Stomach smooth muscle (tissue), 2 donors: Measurements from ENCODE around the gene PNP.

ENCODE experiments used
- H3K27ac ChIP-seq: one replicate; pipeline ENCODE4 v1.7.0; 2013; ENCODE audit warnings: mild to moderate bottlenecking, low read length, inconsistent platforms
- H3K27me3 ChIP-seq, 2 donors: one replicate each; pipeline ENCODE4 v1.7.0; 2013; ENCODE audit warnings: low read length in 2 of 2; ENCODE audit not compliant: insufficient read depth in 2 of 2, control insufficient read depth in 1 of 2
- H3K36me3 ChIP-seq, 2 donors: one replicate each; pipeline ENCODE4 v1.7.0; 2013; ENCODE audit warnings: low read length in 2 of 2; ENCODE audit not compliant: control insufficient read depth in 2 of 2, insufficient read depth in 2 of 2
- H3K4me1 ChIP-seq: one replicate; pipeline ENCODE4 v1.7.0; 2013; ENCODE audit warnings: low read length; ENCODE audit not compliant: control insufficient read depth, insufficient read depth
- H3K4me3 ChIP-seq, 2 donors: one replicate each; pipeline ENCODE4 v1.7.0; 2013; ENCODE audit warnings: low read length in 2 of 2
- H3K9ac ChIP-seq, 2 donors: one replicate each; pipeline ENCODE4 v1.7.0; 2013; ENCODE audit warnings: low read length in 2 of 2, mild to moderate bottlenecking in 1 of 2
- H3K9me3 ChIP-seq, 2 donors: one replicate each; pipeline ENCODE4 v1.7.0; 2013; ENCODE audit warnings: low read length in 2 of 2; ENCODE audit not compliant: control insufficient read depth in 2 of 2
- donor health status: healthy.
- donor health status: Pancreatic carcinoma.

The PNP gene

GRCh38 chr14:20455355-20456300 lies 13.6 kb upstream of the PNP start:
- H3K9me3 ChIP-seq = no peaks in the 10 kb centered on the region
- peaks cover 39% of the 10 kb centered on the region for H3K4me1 ChIP-seq
- H3K27ac ChIP-seq = peak overlapping the region; percentile 94
- peaks cover 33 to 34% of the 10 kb centered on the region in 2 donors for H3K36me3 ChIP-seq
- peak overlapping the region; percentile 95 to 97 for H3K9ac ChIP-seq
- no peaks in the 10 kb centered on the region for H3K27me3 ChIP-seq
- H3K4me3 ChIP-seq = peak overlapping the region; percentile 97 to 98

GRCh38 chr14:20456971-20457370 lies 12.2 kb upstream of the PNP start:
- H3K4me1 ChIP-seq = peaks cover 45% of the 10 kb centered on the region
- no peak overlapping the region for H3K27ac ChIP-seq
- H3K9ac ChIP-seq = no peak overlapping the region
- no peaks in the 10 kb centered on the region for H3K9me3 ChIP-seq
- H3K4me3 ChIP-seq = no peak overlapping the region
- peaks cover 30 to 31% of the 10 kb centered on the region in 2 donors for H3K36me3 ChIP-seq
- no peaks in the 10 kb centered on the region for H3K27me3 ChIP-seq

GRCh38 chr14:20458031-20458789 lies 11.0 kb upstream of the PNP start:
- Histone ChIP-seq H3K4me1 (peaks cover 46% of the 10 kb centered on the region), H3K9ac (no peak overlapping the region), H3K9me3 (no peaks in the 10 kb centered on the region), H3K27ac (no peak overlapping the region), H3K36me3 (peaks cover 26 to 27% of the 10 kb centered on the region in 2 donors), H3K4me3 (no peak overlapping the region), H3K27me3 (no peaks in the 10 kb centered on the region)

GRCh38 chr14:20460458-20461224 lies 8.6 kb upstream of the PNP start:
- no peaks in the 10 kb centered on the region for H3K27me3 ChIP-seq
- H3K27ac ChIP-seq = peak overlapping the region; percentile 90
- H3K4me3 ChIP-seq = peak overlapping the region; percentile 91 to 94
- H3K4me1 ChIP-seq = peaks cover 33% of the 10 kb centered on the region
- H3K9ac ChIP-seq = peak overlapping the region; percentile 86 to 90
- H3K36me3 ChIP-seq = peaks cover 26 to 27% of the 10 kb centered on the region in 2 donors
- H3K9me3 ChIP-seq = no peaks in the 10 kb centered on the region

- Histone ChIP-seq H3K27me3 (no peaks in the 10 kb centered on the region), H3K9ac (peak within 1 kb of the TSS; percentile 86 to 90), H3K9me3 (no peaks in the 10 kb centered on the region), H3K4me3 (peak within 1 kb of the TSS; percentile 91 to 94), H3K4me1 (peaks cover 28% of the 10 kb centered on the region), H3K36me3 (peaks cover 26 to 27% of the 10 kb centered on the region in 2 donors), H3K27ac (peak within 1 kb of the TSS; percentile 90)
Observed at GRCh38 chr14:20461225-20462141, 7.7 kb upstream of the PNP start, which contains the start of gene PIP4P1. Gene PIP4P1, minus strand, starts transcription at chr14:20461434. Its CDS starts 109 bp downstream, at chr14:20461325.

- Histone ChIP-seq H3K9me3 (no peaks in the 10 kb centered on the region), H3K9ac (peak overlapping the region; percentile 83 to 85), H3K27ac (peak overlapping the region; percentile 85), H3K4me1 (peaks cover 19% of the 10 kb centered on the region), H3K4me3 (peak overlapping the region; percentile 94 to 98), H3K27me3 (no peaks in the 10 kb centered on the region), H3K36me3 (no peaks in the 10 kb centered on the region)
Observed at GRCh38 chr14:20468764-20469241, 403 bp upstream of the PNP start.

GRCh38 chr14:20469890-20470602 lies 840 bp downstream of the PNP start:
- Histone ChIP-seq H3K27ac (peak overlapping the region; percentile 85), H3K4me3 (peak overlapping the region; percentile 94 to 98), H3K9me3 (no peaks in the 10 kb centered on the region), H3K36me3 (peaks cover 0 to 2% of the 10 kb centered on the region in 2 donors), H3K4me1 (peaks cover 19% of the 10 kb centered on the region), H3K27me3 (no peaks in the 10 kb centered on the region), H3K9ac (peak overlapping the region; percentile 83 to 85)

GRCh38 chr14:20470603-20470901 lies 1.3 kb downstream of the PNP start:
- Histone ChIP-seq H3K4me3 (peak overlapping the region; percentile 94 to 98), H3K27me3 (no peaks in the 10 kb centered on the region), H3K9ac (peak overlapping the region in 1 of 2 donors; percentile 83), H3K36me3 (peaks cover 0 to 5% of the 10 kb centered on the region in 2 donors), H3K27ac (no peak overlapping the region), H3K9me3 (no peaks in the 10 kb centered on the region), H3K4me1 (peaks cover 19% of the 10 kb centered on the region)

GRCh38 chr14:20472536-20473169 lies 3.4 kb downstream of the PNP start:
- no peak overlapping the region for H3K27ac ChIP-seq
- peaks cover 19% of the 10 kb centered on the region for H3K4me1 ChIP-seq
- no peaks in the 10 kb centered on the region for H3K9me3 ChIP-seq
- no peak overlapping the region for H3K9ac ChIP-seq
- H3K36me3 ChIP-seq = peaks cover 0 to 7% of the 10 kb centered on the region in 2 donors
- no peak overlapping the region for H3K4me3 ChIP-seq
- no peaks in the 10 kb centered on the region for H3K27me3 ChIP-seq
